Mesothelial cell of epicardium (in vitro differentiated cells): ENCODE results near the gene ADGB. TPM values are rescaled to one million over a fixed set of nuclear protein-coding genes. Genes with fewer than 3 reads are reported as not detected.

Source experiments
- DNase-seq, 2 experiments: peaks; one replicate each; pipeline ENCODE4 v3.0.0; 2021; ENCODE audit warnings: low spot score in 2 of 2; ENCODE audit not compliant: unreplicated experiment in 2 of 2
- H3K27ac Mint-ChIP-seq: 2 replicates; pipeline ENCODE4 v1.8.0; 2021; ENCODE audit warnings: mixed read lengths
- H3K27me3 Mint-ChIP-seq: 2 replicates; pipeline ENCODE4 v1.8.0; 2021; ENCODE audit warnings: low read depth, mixed read lengths
- H3K36me3 Mint-ChIP-seq: 2 replicates; pipeline ENCODE4 v1.8.0; 2021; ENCODE audit warnings: mixed read lengths
- H3K4me1 Mint-ChIP-seq: 2 replicates; pipeline ENCODE4 v1.8.0; 2021; ENCODE audit warnings: mixed read lengths
- H3K4me3 Mint-ChIP-seq: 2 replicates; pipeline ENCODE4 v1.8.0; 2021; ENCODE audit warnings: mild to moderate bottlenecking, moderate library complexity, mixed read lengths
- H3K9me3 Mint-ChIP-seq: 2 replicates; pipeline ENCODE4 v1.8.0; 2021; ENCODE audit warnings: mixed read lengths
- total RNA-seq: library from RNA; stranded (reverse); gene quantifications from 3 replicates; pipeline ENCODE4 v1.2.1, GENCODE V29; 2021
- TF ChIP-seq, protein P1 (sequence below): fragments of 200-600 bp; sonication (generic); IDR thresholded peaks from one replicate; pipeline ENCODE4 v1.5.0; 2021; ENCODE audit warnings: antibody characterized with exemption; ENCODE audit not compliant: unreplicated experiment

ADGB gene
- total RNA-seq, 1 donor from 2014 or later: not detected

DNA sequence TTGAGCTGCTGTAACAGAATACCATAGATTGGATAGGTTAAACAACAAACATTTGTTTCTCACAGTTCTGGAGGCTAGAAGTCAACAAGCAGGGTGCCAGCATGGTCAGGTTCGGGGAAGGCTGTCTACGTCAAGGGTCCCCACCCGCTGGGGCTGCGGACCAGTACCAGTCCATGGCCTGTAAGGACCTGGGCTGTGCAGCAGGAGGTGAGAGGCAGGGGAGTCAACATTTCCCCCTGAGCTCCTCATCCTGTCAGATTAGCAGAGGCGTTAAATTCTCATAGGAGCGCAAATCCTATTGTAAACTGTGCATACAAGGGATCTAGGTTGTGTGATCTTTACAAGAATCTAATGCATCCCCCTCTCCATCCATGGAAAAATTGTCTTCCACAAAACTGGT lies 3.8 kb downstream of the ADGB start:
- H3K36me3 Mint-ChIP-seq: no peaks in the 10 kb centered on the region
- H3K4me1 Mint-ChIP-seq: peaks cover 5% of the 10 kb centered on the region
- H3K27ac Mint-ChIP-seq: no peak overlapping the region
- peaks cover 11% of the 10 kb centered on the region for H3K9me3 Mint-ChIP-seq
- peaks cover 7% of the 10 kb centered on the region for H3K27me3 Mint-ChIP-seq
- TF ChIP-seq, protein P1, sequence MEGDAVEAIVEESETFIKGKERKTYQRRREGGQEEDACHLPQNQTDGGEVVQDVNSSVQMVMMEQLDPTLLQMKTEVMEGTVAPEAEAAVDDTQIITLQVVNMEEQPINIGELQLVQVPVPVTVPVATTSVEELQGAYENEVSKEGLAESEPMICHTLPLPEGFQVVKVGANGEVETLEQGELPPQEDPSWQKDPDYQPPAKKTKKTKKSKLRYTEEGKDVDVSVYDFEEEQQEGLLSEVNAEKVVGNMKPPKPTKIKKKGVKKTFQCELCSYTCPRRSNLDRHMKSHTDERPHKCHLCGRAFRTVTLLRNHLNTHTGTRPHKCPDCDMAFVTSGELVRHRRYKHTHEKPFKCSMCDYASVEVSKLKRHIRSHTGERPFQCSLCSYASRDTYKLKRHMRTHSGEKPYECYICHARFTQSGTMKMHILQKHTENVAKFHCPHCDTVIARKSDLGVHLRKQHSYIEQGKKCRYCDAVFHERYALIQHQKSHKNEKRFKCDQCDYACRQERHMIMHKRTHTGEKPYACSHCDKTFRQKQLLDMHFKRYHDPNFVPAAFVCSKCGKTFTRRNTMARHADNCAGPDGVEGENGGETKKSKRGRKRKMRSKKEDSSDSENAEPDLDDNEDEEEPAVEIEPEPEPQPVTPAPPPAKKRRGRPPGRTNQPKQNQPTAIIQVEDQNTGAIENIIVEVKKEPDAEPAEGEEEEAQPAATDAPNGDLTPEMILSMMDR: no peak
- DNase-seq: no peak
- no peak overlapping the region for H3K4me3 Mint-ChIP-seq

DNA sequence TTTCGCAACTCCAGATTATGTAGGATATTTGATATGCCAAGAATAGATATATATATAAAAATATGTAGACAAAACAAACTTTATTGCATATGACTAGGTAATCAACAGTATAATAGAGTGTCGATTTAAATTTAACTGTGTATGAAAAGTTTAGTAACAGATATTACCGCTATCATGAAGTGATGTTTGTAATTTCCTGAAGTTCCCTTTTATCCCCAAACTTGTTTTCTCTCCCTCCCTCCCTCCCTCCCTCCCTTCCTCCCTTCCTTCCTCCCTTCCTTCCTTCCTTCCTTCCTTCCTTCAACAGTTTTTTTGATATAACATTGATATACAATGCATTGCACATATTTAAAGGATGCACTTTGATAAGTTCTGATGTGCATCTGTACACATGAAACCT lies 15.2 kb downstream of the ADGB start:
- no peaks in the 10 kb centered on the region for H3K36me3 Mint-ChIP-seq
- H3K4me3 Mint-ChIP-seq: no peak overlapping the region
- no peak overlapping the region for H3K27ac Mint-ChIP-seq
- no peak for DNase-seq
- TF ChIP-seq, protein P1: no peak
- H3K4me1 Mint-ChIP-seq: no peaks in the 10 kb centered on the region
- H3K27me3 Mint-ChIP-seq: no peaks in the 10 kb centered on the region
- H3K9me3 Mint-ChIP-seq: no peaks in the 10 kb centered on the region

DNA sequence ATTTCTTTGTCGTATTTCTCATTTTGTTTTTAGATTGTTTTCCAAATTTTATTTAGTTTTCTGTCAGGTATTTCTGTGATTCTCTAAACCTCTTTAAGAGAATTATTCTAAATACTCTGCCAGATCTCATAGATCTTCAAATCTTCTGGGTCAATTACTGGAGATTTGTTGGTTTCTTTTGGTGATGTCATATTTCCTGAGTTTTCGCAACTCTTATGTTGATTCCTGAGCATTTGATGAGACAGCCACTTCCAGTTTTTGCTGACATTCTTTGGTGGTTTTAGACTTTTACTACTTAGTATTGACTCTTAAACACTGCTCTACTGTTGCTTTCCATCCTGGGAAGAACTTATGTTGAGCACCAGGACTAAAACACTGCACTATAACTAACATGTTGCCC lies 21.9 kb downstream of the ADGB start:
- Mint-ChIP-seq H3K4me3 (no peak overlapping the region), H3K36me3 (no peaks in the 10 kb centered on the region), H3K9me3 (peaks cover 27% of the 10 kb centered on the region), H3K4me1 (no peaks in the 10 kb centered on the region), H3K27me3 (no peaks in the 10 kb centered on the region), H3K27ac (no peak overlapping the region)
- TF ChIP-seq, protein P1: no peak
- DNase-seq: no peak

DNA sequence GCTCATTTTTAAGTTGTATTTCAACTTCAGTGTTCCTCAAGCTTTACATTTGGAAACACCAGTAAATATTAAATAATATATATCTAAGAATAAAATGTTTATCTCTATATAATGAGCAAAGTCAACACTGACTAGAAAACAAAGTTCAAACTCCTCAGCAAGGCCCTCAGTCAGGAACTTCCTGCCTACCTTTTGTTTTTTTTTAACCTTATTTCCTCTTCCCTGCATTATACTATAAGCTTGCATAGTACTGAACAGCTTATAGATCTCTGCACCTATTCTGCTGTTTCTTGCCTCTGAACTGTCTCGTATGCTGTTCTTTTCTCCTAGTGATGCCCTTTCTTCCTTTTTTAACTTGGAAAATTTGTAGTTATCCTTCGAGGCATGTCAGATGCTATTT lies 29.6 kb downstream of the ADGB start:
- no peak overlapping the region for H3K4me3 Mint-ChIP-seq
- no peak overlapping the region for H3K27ac Mint-ChIP-seq
- no peaks in the 10 kb centered on the region for H3K36me3 Mint-ChIP-seq
- TF ChIP-seq, protein P1: no peak
- DNase-seq: no peak
- H3K27me3 Mint-ChIP-seq: peaks cover 19% of the 10 kb centered on the region
- H3K4me1 Mint-ChIP-seq: no peaks in the 10 kb centered on the region
- peaks cover 4% of the 10 kb centered on the region for H3K9me3 Mint-ChIP-seq

DNA sequence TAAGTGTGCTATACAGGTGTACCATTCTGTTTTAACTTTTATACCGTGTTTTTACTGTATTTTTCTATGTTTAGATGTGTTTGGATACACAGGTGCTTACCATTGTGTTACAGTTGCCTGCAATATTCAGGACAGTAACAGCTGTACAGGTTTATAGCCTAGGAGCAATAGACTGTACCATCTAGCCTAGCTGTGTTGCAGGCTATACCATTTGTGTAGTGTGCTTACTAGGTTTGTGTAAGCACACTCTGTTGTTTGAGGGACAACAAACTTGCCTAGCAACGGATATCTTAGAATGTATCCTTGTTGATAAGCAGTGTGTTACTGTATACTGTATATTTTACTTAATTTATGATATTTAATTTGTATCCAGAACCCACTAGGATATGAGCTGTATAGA lies 35.2 kb downstream of the ADGB start:
- H3K27ac Mint-ChIP-seq: no peak overlapping the region
- H3K9me3 Mint-ChIP-seq: no peaks in the 10 kb centered on the region
- TF ChIP-seq, protein P1: no peak
- H3K4me1 Mint-ChIP-seq: no peaks in the 10 kb centered on the region
- peaks cover 20% of the 10 kb centered on the region for H3K27me3 Mint-ChIP-seq
- H3K36me3 Mint-ChIP-seq: no peaks in the 10 kb centered on the region
- no peak overlapping the region for H3K4me3 Mint-ChIP-seq
- DNase-seq: no peak

DNA sequence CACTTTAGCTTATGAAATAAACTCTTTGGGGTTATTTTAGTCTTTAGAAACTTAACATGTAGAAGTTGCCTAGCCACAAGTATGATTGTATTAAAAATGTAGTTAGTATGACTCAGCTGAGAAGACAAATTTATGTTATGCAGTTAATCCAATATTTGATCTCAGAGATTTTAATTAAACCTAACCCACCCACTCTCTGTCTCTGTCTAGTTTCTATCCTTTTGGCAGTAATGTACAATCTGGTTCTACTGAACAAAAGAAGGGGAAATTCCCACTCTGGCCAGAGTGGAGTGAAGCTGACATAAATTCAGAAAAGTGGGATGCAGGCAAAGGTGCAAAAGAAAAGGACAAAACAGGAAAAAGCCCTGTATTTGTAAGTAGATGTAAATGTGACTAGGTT lies 36.4 kb downstream of the ADGB start:
- no peaks in the 10 kb centered on the region for H3K9me3 Mint-ChIP-seq
- DNase-seq: no peak
- H3K27me3 Mint-ChIP-seq: peaks cover 22% of the 10 kb centered on the region
- TF ChIP-seq, protein P1: no peak
- H3K4me3 Mint-ChIP-seq: no peak overlapping the region
- H3K4me1 Mint-ChIP-seq: no peaks in the 10 kb centered on the region
- H3K36me3 Mint-ChIP-seq: no peaks in the 10 kb centered on the region
- H3K27ac Mint-ChIP-seq: no peak overlapping the region
